SK-N-SH treated with all-trans-retinoic acid at 6 μM for 48 hours (cell line): ENCODE results near the gene BRCA2.
A peak's percentile ranks its signal among the peaks of the same experiment; 100 is the strongest.

Source experiments
- ATAC-seq: fragments of 200-7000 bp; cut with Tn5 transposase; 3 replicates; pipeline ENCODE4 v1.9.1; 2020; ENCODE audit warnings: mild to moderate bottlenecking, moderate library complexity
- ARNTL ChIP-seq: fragments of 450-650 bp; formaldehyde crosslinking; IDR thresholded peaks from 2 replicates; pipeline ENCODE4 v1.5.0; 2020; ENCODE audit warnings: low read depth, mild to moderate bottlenecking, moderate library complexity, borderline replicate concordance
- BACH2 ChIP-seq: fragments of 250-450 bp; sonication (Bioruptor Pico); IDR thresholded peaks from 2 replicates; pipeline ENCODE4 v1.9.0; 2021; ENCODE audit warnings: mild to moderate bottlenecking, borderline replicate concordance
- CSDC2 ChIP-seq: fragments of 250-450 bp; sonication (Bioruptor Pico); IDR thresholded peaks from 2 replicates; pipeline ENCODE4 v1.5.0; 2020; ENCODE audit warnings: mild to moderate bottlenecking, moderate library complexity
- ESRRG ChIP-seq: fragments of 250-450 bp; sonication (Bioruptor Pico); IDR thresholded peaks from 2 replicates; pipeline ENCODE4 v1.6.1; 2021; ENCODE audit warnings: mild to moderate bottlenecking
- GLIS3 ChIP-seq: fragments of 250-450 bp; sonication (Bioruptor Pico); IDR thresholded peaks from 2 replicates; pipeline ENCODE4 v1.5.0; 2020; ENCODE audit warnings: mild to moderate bottlenecking, moderate library complexity
- ISL1 ChIP-seq: fragments of 250-450 bp; sonication (Bioruptor Pico); IDR thresholded peaks from 2 replicates; pipeline ENCODE4 v2.1.2; 2022; ENCODE audit warnings: mild to moderate bottlenecking, moderate library complexity
- OSR1 ChIP-seq: fragments of 250-450 bp; sonication (Bioruptor Pico); IDR thresholded peaks from 2 replicates; pipeline ENCODE4 v1.8.0; 2022; ENCODE audit warnings: moderate library complexity, mild to moderate bottlenecking, inconsistent platforms
- PPARA ChIP-seq: fragments of 250-450 bp; sonication (Bioruptor Pico); IDR thresholded peaks from 2 replicates; pipeline ENCODE4 v1.5.0; 2020; ENCODE audit warnings: mild to moderate bottlenecking, borderline replicate concordance
- TCF4 ChIP-seq: fragments of 250-450 bp; sonication (Bioruptor Pico); IDR thresholded peaks from 2 replicates; pipeline ENCODE4 v1.8.0; 2021; ENCODE audit warnings: mild to moderate bottlenecking, moderate library complexity, borderline replicate concordance
- TOX ChIP-seq: fragments of 250-450 bp; sonication (Bioruptor Pico); IDR thresholded peaks from 2 replicates; pipeline ENCODE4 v1.8.0; 2021; ENCODE audit warnings: mild to moderate bottlenecking, moderate library complexity, borderline replicate concordance
- ZC3H10 ChIP-seq: fragments of 250-450 bp; sonication (Bioruptor Pico); IDR thresholded peaks from 2 replicates; pipeline ENCODE4 v1.5.1; 2021; ENCODE audit warnings: mild to moderate bottlenecking, moderate library complexity
- ZFP3 ChIP-seq: fragments of 250-450 bp; sonication (Bioruptor Pico); IDR thresholded peaks from 2 replicates; pipeline ENCODE4 v1.5.0; 2020; ENCODE audit warnings: mild to moderate bottlenecking, moderate library complexity
- ZNF70 ChIP-seq: fragments of 450-650 bp; formaldehyde crosslinking; IDR thresholded peaks from 2 replicates; pipeline ENCODE4 v1.5.0; 2020; ENCODE audit warnings: mild to moderate bottlenecking, moderate library complexity
- TF ChIP-seq, protein P1 (sequence below): fragments of 250-450 bp; sonication (Bioruptor Pico); IDR thresholded peaks from 2 replicates; pipeline ENCODE4 v1.8.0; 2021; ENCODE audit warnings: low read depth, mild to moderate bottlenecking, moderate library complexity, borderline replicate concordance
- TF ChIP-seq, protein P2 (sequence below): fragments of 250-450 bp; sonication (Bioruptor Pico); IDR thresholded peaks from 2 replicates; pipeline ENCODE4 v1.5.1; 2021; ENCODE audit warnings: mild to moderate bottlenecking, moderate library complexity
- TF ChIP-seq, protein P3 (sequence below): fragments of 250-450 bp; sonication (Bioruptor Pico); IDR thresholded peaks from 2 replicates; pipeline ENCODE4 v1.8.0; 2020; ENCODE audit warnings: mild to moderate bottlenecking, moderate library complexity, borderline replicate concordance
- TF ChIP-seq, protein P4 (sequence below): fragments of 250-450 bp; sonication (Bioruptor Pico); IDR thresholded peaks from 2 replicates; pipeline ENCODE4 v1.5.0; 2020; ENCODE audit warnings: mild to moderate bottlenecking, moderate library complexity

The BRCA2 gene

DNA sequence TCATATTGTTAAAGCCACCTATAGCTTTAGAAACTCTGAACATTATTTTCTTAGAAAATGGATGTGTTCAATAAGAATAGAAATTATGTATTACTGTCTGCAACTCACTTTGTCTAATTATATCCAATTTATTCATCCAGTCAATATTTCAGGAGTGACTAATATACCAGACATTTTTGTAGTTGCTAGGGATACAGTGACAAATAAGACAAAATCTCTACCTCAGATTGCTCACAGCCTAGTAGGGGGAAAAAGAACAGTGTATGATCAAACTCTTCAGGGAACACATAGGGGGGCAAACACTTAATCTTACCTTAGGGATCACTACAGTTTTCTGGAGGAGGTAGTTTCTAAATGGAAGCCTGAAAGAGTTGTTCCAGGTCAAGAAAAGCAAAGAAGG, 8.6 kb downstream of the BRCA2 start:
- peak; percentile 98 for ATAC-seq
- no peak for TF ChIP-seq OSR1 (CRISPR knock-in tag)
- TF ChIP-seq ISL1: peak; percentile 13; the same call in 1 of the 2 replicates

DNA sequence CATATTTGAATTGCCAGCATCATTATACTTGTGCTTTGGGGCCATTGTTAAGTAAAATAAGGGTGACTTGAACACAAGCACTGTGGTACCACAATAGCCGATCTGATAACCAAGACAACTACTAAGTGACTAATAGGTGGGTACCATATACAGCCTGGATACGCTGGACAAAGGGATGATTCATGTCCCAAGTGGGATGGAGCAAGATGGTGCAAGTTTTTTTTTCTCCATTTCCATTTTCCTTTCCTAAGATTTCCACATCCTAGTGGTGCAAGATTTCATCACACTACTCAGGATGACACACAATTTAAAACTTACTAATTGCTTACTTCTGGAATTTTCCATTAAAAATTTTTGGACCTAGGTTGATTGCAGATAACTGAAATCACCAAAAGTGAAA, 15.1 kb downstream of the BRCA2 start:
- TF ChIP-seq ESRRG (CRISPR knock-in tag) (no peak), ARNTL (CRISPR knock-in tag) (no peak), ZNF70 (CRISPR knock-in tag) (no peak), CSDC2 (CRISPR knock-in tag) (no peak), GLIS3 (CRISPR knock-in tag) (no peak), BACH2 (CRISPR knock-in tag) (no peak), TCF4 (CRISPR knock-in tag) (no peak), ZFP3 (CRISPR knock-in tag) (no peak), PPARA (CRISPR knock-in tag) (no peak), ZC3H10 (no peak)
- TF ChIP-seq, protein P1, sequence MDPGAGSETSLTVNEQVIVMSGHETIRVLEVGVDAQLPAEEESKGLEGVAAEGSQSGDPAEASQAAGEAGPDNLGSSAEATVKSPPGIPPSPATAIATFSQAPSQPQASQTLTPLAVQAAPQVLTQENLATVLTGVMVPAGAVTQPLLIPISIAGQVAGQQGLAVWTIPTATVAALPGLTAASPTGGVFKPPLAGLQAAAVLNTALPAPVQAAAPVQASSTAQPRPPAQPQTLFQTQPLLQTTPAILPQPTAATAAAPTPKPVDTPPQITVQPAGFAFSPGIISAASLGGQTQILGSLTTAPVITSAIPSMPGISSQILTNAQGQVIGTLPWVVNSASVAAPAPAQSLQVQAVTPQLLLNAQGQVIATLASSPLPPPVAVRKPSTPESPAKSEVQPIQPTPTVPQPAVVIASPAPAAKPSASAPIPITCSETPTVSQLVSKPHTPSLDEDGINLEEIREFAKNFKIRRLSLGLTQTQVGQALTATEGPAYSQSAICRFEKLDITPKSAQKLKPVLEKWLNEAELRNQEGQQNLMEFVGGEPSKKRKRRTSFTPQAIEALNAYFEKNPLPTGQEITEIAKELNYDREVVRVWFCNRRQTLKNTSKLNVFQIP (CRISPR knock-in tag): no peak
- TF ChIP-seq, protein P2, sequence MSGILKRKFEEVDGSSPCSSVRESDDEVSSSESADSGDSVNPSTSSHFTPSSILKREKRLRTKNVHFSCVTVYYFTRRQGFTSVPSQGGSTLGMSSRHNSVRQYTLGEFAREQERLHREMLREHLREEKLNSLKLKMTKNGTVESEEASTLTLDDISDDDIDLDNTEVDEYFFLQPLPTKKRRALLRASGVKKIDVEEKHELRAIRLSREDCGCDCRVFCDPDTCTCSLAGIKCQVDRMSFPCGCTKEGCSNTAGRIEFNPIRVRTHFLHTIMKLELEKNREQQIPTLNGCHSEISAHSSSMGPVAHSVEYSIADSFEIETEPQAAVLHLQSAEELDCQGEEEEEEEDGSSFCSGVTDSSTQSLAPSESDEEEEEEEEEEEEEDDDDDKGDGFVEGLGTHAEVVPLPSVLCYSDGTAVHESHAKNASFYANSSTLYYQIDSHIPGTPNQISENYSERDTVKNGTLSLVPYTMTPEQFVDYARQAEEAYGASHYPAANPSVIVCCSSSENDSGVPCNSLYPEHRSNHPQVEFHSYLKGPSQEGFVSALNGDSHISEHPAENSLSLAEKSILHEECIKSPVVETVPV (CRISPR knock-in tag): no peak
- no peak for ATAC-seq

DNA sequence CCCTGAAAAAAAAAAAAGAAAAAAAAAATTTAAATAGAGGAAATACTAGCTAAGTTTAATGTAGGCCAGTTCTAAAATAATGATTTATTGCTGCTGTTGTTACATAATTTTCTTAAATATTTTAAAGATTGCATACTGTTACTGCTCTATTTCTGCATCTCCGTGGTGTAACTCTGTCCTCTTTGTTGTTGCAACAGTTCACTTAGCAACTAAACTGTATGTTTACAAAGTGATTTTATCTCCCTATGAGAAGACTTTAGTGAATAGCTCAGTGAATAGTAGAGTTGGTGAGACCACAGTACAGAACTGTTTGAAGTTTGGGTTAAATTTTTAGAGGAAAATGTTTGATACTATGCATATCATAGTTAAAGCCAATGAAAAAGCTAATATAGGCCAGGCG, 19.4 kb downstream of the BRCA2 start:
- ATAC-seq: no peak
- TF ChIP-seq ZC3H10: no peak
- no peak for TF ChIP-seq ESRRG (CRISPR knock-in tag)
- TF ChIP-seq ISL1: no peak
- no peak for TF ChIP-seq TCF4 (CRISPR knock-in tag)
- no peak for TF ChIP-seq PPARA (CRISPR knock-in tag)
- no peak for TF ChIP-seq GLIS3 (CRISPR knock-in tag)
- TF ChIP-seq TOX (CRISPR knock-in tag): no peak
- TF ChIP-seq ZFP3 (CRISPR knock-in tag): no peak
- no peak for TF ChIP-seq BACH2 (CRISPR knock-in tag)
- no peak for TF ChIP-seq OSR1 (CRISPR knock-in tag)
- no peak for TF ChIP-seq CSDC2 (CRISPR knock-in tag)
- TF ChIP-seq, protein P2 (CRISPR knock-in tag): no peak
- TF ChIP-seq, protein P3, sequence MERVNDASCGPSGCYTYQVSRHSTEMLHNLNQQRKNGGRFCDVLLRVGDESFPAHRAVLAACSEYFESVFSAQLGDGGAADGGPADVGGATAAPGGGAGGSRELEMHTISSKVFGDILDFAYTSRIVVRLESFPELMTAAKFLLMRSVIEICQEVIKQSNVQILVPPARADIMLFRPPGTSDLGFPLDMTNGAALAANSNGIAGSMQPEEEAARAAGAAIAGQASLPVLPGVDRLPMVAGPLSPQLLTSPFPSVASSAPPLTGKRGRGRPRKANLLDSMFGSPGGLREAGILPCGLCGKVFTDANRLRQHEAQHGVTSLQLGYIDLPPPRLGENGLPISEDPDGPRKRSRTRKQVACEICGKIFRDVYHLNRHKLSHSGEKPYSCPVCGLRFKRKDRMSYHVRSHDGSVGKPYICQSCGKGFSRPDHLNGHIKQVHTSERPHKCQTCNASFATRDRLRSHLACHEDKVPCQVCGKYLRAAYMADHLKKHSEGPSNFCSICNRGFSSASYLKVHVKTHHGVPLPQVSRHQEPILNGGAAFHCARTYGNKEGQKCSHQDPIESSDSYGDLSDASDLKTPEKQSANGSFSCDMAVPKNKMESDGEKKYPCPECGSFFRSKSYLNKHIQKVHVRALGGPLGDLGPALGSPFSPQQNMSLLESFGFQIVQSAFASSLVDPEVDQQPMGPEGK (CRISPR knock-in tag): no peak
- TF ChIP-seq, protein P4, sequence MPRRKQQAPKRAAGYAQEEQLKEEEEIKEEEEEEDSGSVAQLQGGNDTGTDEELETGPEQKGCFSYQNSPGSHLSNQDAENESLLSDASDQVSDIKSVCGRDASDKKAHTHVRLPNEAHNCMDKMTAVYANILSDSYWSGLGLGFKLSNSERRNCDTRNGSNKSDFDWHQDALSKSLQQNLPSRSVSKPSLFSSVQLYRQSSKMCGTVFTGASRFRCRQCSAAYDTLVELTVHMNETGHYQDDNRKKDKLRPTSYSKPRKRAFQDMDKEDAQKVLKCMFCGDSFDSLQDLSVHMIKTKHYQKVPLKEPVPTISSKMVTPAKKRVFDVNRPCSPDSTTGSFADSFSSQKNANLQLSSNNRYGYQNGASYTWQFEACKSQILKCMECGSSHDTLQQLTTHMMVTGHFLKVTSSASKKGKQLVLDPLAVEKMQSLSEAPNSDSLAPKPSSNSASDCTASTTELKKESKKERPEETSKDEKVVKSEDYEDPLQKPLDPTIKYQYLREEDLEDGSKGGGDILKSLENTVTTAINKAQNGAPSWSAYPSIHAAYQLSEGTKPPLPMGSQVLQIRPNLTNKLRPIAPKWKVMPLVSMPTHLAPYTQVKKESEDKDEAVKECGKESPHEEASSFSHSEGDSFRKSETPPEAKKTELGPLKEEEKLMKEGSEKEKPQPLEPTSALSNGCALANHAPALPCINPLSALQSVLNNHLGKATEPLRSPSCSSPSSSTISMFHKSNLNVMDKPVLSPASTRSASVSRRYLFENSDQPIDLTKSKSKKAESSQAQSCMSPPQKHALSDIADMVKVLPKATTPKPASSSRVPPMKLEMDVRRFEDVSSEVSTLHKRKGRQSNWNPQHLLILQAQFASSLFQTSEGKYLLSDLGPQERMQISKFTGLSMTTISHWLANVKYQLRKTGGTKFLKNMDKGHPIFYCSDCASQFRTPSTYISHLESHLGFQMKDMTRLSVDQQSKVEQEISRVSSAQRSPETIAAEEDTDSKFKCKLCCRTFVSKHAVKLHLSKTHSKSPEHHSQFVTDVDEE (CRISPR knock-in tag): no peak
- TF ChIP-seq, protein P1 (CRISPR knock-in tag): no peak
